K562 (cell line): ENCODE data around the gene NTNG1. TPM values are rescaled to one million over a fixed set of nuclear protein-coding genes. Genes with fewer than 3 reads are reported as not detected.

Experiments used
- ATAC-seq: fragments of 200-7000 bp; cut with Tn5 transposase; 3 replicates; pipeline ENCODE4 v1.9.1; 2020; ENCODE audit warnings: moderate library complexity
- BruUV-seq: library from RNA; stranded (reverse); fragments of 400-500 nt; replicated peaks from 2 replicates; lab custom pipeline; 2021; lab: Mats Ljungman, UMichigan
- CTCF ChIA-PET: fragments of 300-600 bp; formaldehyde crosslinking; extraction: SDS; loops from one replicate; lab custom pipeline; 2021; ENCODE audit warnings: low intra/inter-chr PET ratio; lab: Yijun Ruan, JAX
- POLR2A ChIA-PET: fragments of 300-600, 350-650 bp; sonication (Branson Sonifier 250); formaldehyde crosslinking; extraction: SDS; loops from one replicate; lab custom pipeline; 2021; ENCODE audit warnings: antibody characterized with exemption, inconsistent platforms; lab: Yijun Ruan, JAX
- DNase-seq, 4 experiments: peaks; one replicate each; pipeline versions ENCODE4 v3.0.0 to v3.0.0-alpha.2; 2011 to 2018; ENCODE audit warnings: low spot score in 3 of 4, mixed read lengths in 3 of 4; ENCODE audit errors: extremely low read depth in 1 of 4
- FAIRE-seq: peaks from 2 replicates; lab custom pipeline; 2011; peaks lifted over from hg19 to GRCh38; lab: Jason Lieb, UNC
- H2AFZ ChIP-seq: 2 replicates; pipeline ENCODE4 v1.6.0; 2011; ENCODE audit warnings: low read depth, low read length, control low read depth, inconsistent platforms
- H3K27ac ChIP-seq: fragments of 200-600 bp; 3 replicates; pipeline ENCODE4 v1.8.0; 2011; ENCODE audit warnings: low read depth, mild to moderate bottlenecking, control low read depth, inconsistent platforms, low read length, moderate library complexity, mixed read lengths; ENCODE audit errors: extremely low read depth
- H3K27me3 ChIP-seq, 2 experiments: fragments of 300-600 bp in 1 of 2; 2 replicates in 1 of 2; 3 replicates in 1 of 2; pipeline versions ENCODE4 v1.6.0 to v1.8.0; 2011; ENCODE audit warnings: inconsistent platforms in 2 of 2, low read length in 2 of 2, mild to moderate bottlenecking in 1 of 2, mixed read lengths in 1 of 2, moderate library complexity in 1 of 2; ENCODE audit not compliant: control insufficient read depth in 2 of 2, insufficient read depth in 2 of 2
- H3K36me3 ChIP-seq: fragments of 300-600 bp; 3 replicates; pipeline ENCODE4 v1.8.0; 2011; ENCODE audit warnings: mild to moderate bottlenecking, low read length, inconsistent platforms; ENCODE audit not compliant: control insufficient read depth, insufficient read depth
- H3K4me1 ChIP-seq, 2 experiments: fragments of 200-600 bp in 1 of 2; replicated peaks in 1 of 2; 2 replicates in 1 of 2; 3 replicates in 1 of 2; pipeline versions ENCODE4 v1.5.1 to v1.8.0; 2011; ENCODE audit warnings: inconsistent platforms in 2 of 2, low read length in 2 of 2, mild to moderate bottlenecking in 1 of 2, mixed read lengths in 1 of 2, moderate library complexity in 1 of 2; ENCODE audit not compliant: control insufficient read depth in 2 of 2, insufficient read depth in 2 of 2
- H3K4me2 ChIP-seq: 2 replicates; pipeline ENCODE4 v1.6.1; 2011; ENCODE audit warnings: low read length, control low read depth, inconsistent platforms, mixed read lengths; ENCODE audit not compliant: insufficient read depth
- H3K4me3 ChIP-seq: fragments of 200-600 bp; sonication (generic), shearing (Covaris generic); 2 replicates; pipeline ENCODE4 v1.5.1; 2016; ENCODE audit warnings: control low read depth, inconsistent platforms
- H3K79me2 ChIP-seq: fragments of 200-600 bp; 3 replicates; pipeline ENCODE4 v1.8.0; 2011; ENCODE audit warnings: low read length, inconsistent platforms; ENCODE audit not compliant: control insufficient read depth, insufficient read depth
- H3K9ac ChIP-seq, 2 experiments: 2 replicates each; pipeline versions ENCODE4 v1.6.0 to v1.6.1; 2011; ENCODE audit warnings: low read depth in 2 of 2, low read length in 2 of 2, control low read depth in 1 of 2, inconsistent platforms in 1 of 2, mild to moderate bottlenecking in 1 of 2, mixed read lengths in 1 of 2; ENCODE audit not compliant: insufficient read depth in 1 of 2
- H3K9me1 ChIP-seq: one replicate; pipeline ENCODE4 v1.6.0; 2011; ENCODE audit warnings: inconsistent platforms, mild to moderate bottlenecking, low read length, moderate library complexity; ENCODE audit not compliant: control insufficient read depth, insufficient read depth
- H3K9me3 ChIP-seq: replicated peaks from 2 replicates; pipeline ENCODE4 v1.5.1; 2011; ENCODE audit warnings: low read depth, low read length, inconsistent platforms; ENCODE audit not compliant: control insufficient read depth, insufficient read depth
- H4K20me1 ChIP-seq: replicated peaks from 2 replicates; pipeline ENCODE4 v1.6.1; 2011; ENCODE audit warnings: low read length, inconsistent platforms, mixed read lengths; ENCODE audit not compliant: control insufficient read depth, insufficient read depth
- CBX5 ChIP-seq: IDR thresholded peaks from 2 replicates; pipeline ENCODE4 v1.6.1; 2014; ENCODE audit warnings: low read depth, borderline replicate concordance
- HIVEP1 ChIP-seq: fragments of 250-450 bp; sonication (Bioruptor Pico); IDR thresholded peaks from 2 replicates; pipeline ENCODE4 v1.4.0; 2020; ENCODE audit warnings: mild to moderate bottlenecking
- HSF4 ChIP-seq: fragments of 250-450 bp; sonication (Bioruptor Pico); IDR thresholded peaks from 2 replicates; pipeline ENCODE4 v2.1.2; 2022; ENCODE audit warnings: mild to moderate bottlenecking, moderate library complexity, borderline replicate concordance
- NFATC3 ChIP-seq: fragments of 450-650 bp; IDR thresholded peaks from 2 replicates; pipeline ENCODE4 v1.6.1; 2017; ENCODE audit warnings: mild to moderate bottlenecking
- NR3C1 ChIP-seq: sonication (generic); formaldehyde crosslinking; IDR thresholded peaks from 2 replicates; pipeline ENCODE4 v1.8.1; 2022; ENCODE audit warnings: missing genetic modification reagents
- PBX2 ChIP-seq, 2 experiments: IDR thresholded peaks in 1 of 2; conservative IDR thresholded peaks in 1 of 2; 2 replicates each; pipeline ENCODE4 v1.6.1; 2016; ENCODE audit warnings: low read depth in 2 of 2, mild to moderate bottlenecking in 1 of 2, missing compliant biosample characterization in 1 of 2, missing genetic modification characterization in 1 of 2, moderate library complexity in 1 of 2
- PRPF4 ChIP-seq: fragments of 200-400 bp; formaldehyde crosslinking; IDR thresholded peaks from one replicate; pipeline ENCODE4 v1.6.1; 2017; ENCODE audit warnings: low read length, low read depth, mild to moderate bottlenecking; ENCODE audit not compliant: insufficient read depth, poor library complexity, severe bottlenecking
- SNAPC5 ChIP-seq: fragments of 250-450 bp; sonication (Bioruptor Pico); IDR thresholded peaks from 2 replicates; pipeline ENCODE4 v1.8.0; 2021; ENCODE audit warnings: moderate library complexity, mild to moderate bottlenecking, inconsistent platforms
- ZNF586 ChIP-seq: fragments of 450-650 bp; formaldehyde crosslinking; conservative IDR thresholded peaks from 2 replicates; pipeline ENCODE4 v1.4.0; 2020; ENCODE audit warnings: mild to moderate bottlenecking, moderate library complexity
- ZNF695 ChIP-seq: fragments of 450-650 bp; formaldehyde crosslinking; IDR thresholded peaks from 2 replicates; pipeline ENCODE4 v1.4.0; 2020; ENCODE audit warnings: mild to moderate bottlenecking, moderate library complexity
- WGBS: fragments of 100-300 bp; shearing (Covaris generic); methylation state at CpG from one replicate; pipeline ENCODE4 v1.1.6; 2016; ENCODE audit warnings: low coverage, mixed read lengths; ENCODE audit not compliant: insufficient coverage; ENCODE audit errors: missing lambda C conversion rate; 5-methylcytosine and 5-hydroxymethylcytosine counted together
- in situ Hi-C: fragments of 300-500 bp; cut with MboI; formaldehyde crosslinking; loops from 4 replicates; pipeline ENCODE4 v1.15.0; 2018; ENCODE audit warnings: inconsistent platforms, mixed read lengths
- intact Hi-C: fragments of 100-400 bp; cut with micrococcal nuclease; formaldehyde crosslinking; loops from 2 replicates; pipeline ENCODE4 v1.14.2; 2022
- polyA plus RNA-seq, 8 experiments: library from polyadenylated mRNA; depleted of rRNA in 4 of 8; stranded (reverse) in 5 of 8; unstranded in 3 of 8; fragments of >200 nt; fragmentation: Nextera tagmentation in 2 of 8; fragmentation: Illumina TruSeq in 1 of 8; extraction: Ambion mirVana in 2 of 8; extraction: Trizol in 1 of 8; gene quantifications; 2 replicates each; pipeline versions ENCODE4 v1.2.1 to v1.2.3, GENCODE V29; 2011 to 2014; ENCODE audit warnings: inconsistent platforms in 1 of 8, missing spikeins in 1 of 8
- total RNA-seq, 7 experiments: library from RNA; depleted of rRNA in 6 of 7; stranded (reverse); fragments of >200 nt in 6 of 7; fragmentation: Illumina TruSeq in 2 of 7; extraction: Trizol in 2 of 7; gene quantifications; 2 replicates each; pipeline versions ENCODE4 v1.2.1 to v1.2.3, GENCODE V29; 2011 to 2021; ENCODE audit warnings: low replicate concordance in 1 of 7

The NTNG1 gene
- total and polyA plus RNA-seq, 9 of the 15 experiments (the other 6 are each of a cell fraction or from before 2014, with no cell fraction given): not detected

GRCh38 chr1:107327446-107327845, 186.6 kb downstream of the NTNG1 start:
- FAIRE-seq: no peak
- intact Hi-C loops: no loop called here
- Histone ChIP-seq H3K36me3 (no peaks in the 10 kb centered on the region), H3K79me2 (no peaks in the 10 kb centered on the region), H3K4me1 (no peaks in the 10 kb centered on the region), H3K9ac (no peak overlapping the region), H3K4me3 (no peak overlapping the region), H3K9me1 (no peaks in the 10 kb centered on the region), H4K20me1 (no peaks in the 10 kb centered on the region), H3K4me2 (no peak overlapping the region), H3K9me3 (no peaks in the 10 kb centered on the region), H3K27ac (no peak overlapping the region), H2AFZ (no peak overlapping the region), H3K27me3 (no peaks in the 10 kb centered on the region)
- 0% methylated on average over 1 of the region's 1 CpG for WGBS
- DNase-seq: no peak
- in situ Hi-C loops: no loop called here
- CTCF ChIA-PET: no interaction called here
- no peak for TF ChIP-seq PRPF4
- no peak for TF ChIP-seq ZNF695 (CRISPR knock-in tag)
- TF ChIP-seq NFATC3: no peak
- no peak for TF ChIP-seq NR3C1 (CRISPR knock-in tag)
- TF ChIP-seq SNAPC5 (CRISPR knock-in tag): no peak
- TF ChIP-seq HSF4 (CRISPR knock-in tag): no peak
- no peak for TF ChIP-seq ZNF586
- no peak for TF ChIP-seq HIVEP1
- no peak for TF ChIP-seq PBX2 (CRISPR knock-in tag; IDR thresholded peaks at IDR 0.05; ENCODE audit: low read depth)
- no peak for TF ChIP-seq PBX2 (tag; conservative IDR thresholded peaks at IDR 0.05; ENCODE audit: low read depth)
- TF ChIP-seq CBX5: no peak
- ATAC-seq: no peak
- POLR2A ChIA-PET: no interaction called here
- no TSS peak for BruUV-seq
